HepG2 (cell line): ENCODE measurements around the gene OR10H1. TPM values are rescaled to one million over a fixed set of nuclear protein-coding genes. Genes with fewer than 3 reads are reported as not detected.
"Not testable (repeated sequence)": the region's sequence is repeated elsewhere in the genome, so short reads cannot be mapped to it uniquely, and the experiment has no call there.

Experiments
- ATAC-seq: fragments of 200-7000 bp; cut with Tn5 transposase; 3 replicates; pipeline ENCODE4 v1.9.1; 2020; ENCODE audit warnings: mild to moderate bottlenecking, moderate library complexity
- BruUV-seq: library from RNA; stranded (reverse); fragments of 400-500 nt; replicated peaks from 2 replicates; lab custom pipeline; 2021; lab: Mats Ljungman, UMichigan
- CTCF ChIA-PET: fragments of 300-600 bp; formaldehyde crosslinking; extraction: SDS; loops from one replicate; lab custom pipeline; 2021; ENCODE audit warnings: low total read pairs, inconsistent platforms, low intra/inter-chr PET ratio; lab: Yijun Ruan, JAX
- POLR2A ChIA-PET: fragments of 350-600 bp; sonication (Branson Sonifier 250); formaldehyde crosslinking; loops from one replicate; lab custom pipeline; 2020; ENCODE audit warnings: antibody characterized with exemption, inconsistent platforms; lab: Yijun Ruan, JAX
- DNase-seq: peaks from one replicate; pipeline ENCODE4 v3.0.0-alpha.2; 2015; ENCODE audit warnings: low spot score
- FAIRE-seq: peaks from 3 replicates; lab custom pipeline; 2011; peaks lifted over from hg19 to GRCh38; lab: Jason Lieb, UNC
- H2AFZ ChIP-seq: one replicate; pipeline ENCODE4 v1.6.1; 2011; ENCODE audit warnings: low read length, inconsistent platforms
- H3K27ac ChIP-seq: fragments of 300-600 bp; 3 replicates; pipeline ENCODE4 v1.8.0; 2011; ENCODE audit warnings: mixed run types, mild to moderate bottlenecking, mixed read lengths, low read length, inconsistent platforms; ENCODE audit not compliant: insufficient read depth; ENCODE audit errors: extremely low read length
- H3K27me3 ChIP-seq, 2 experiments: fragments of 200-600 bp in 1 of 2; 2 replicates in 1 of 2; 3 replicates in 1 of 2; pipeline versions ENCODE4 v1.6.0 to v1.8.0; 2011; ENCODE audit warnings: low read length in 2 of 2, mild to moderate bottlenecking in 2 of 2, moderate library complexity in 2 of 2, inconsistent platforms in 1 of 2; ENCODE audit not compliant: insufficient read depth in 2 of 2, control insufficient read depth in 1 of 2
- H3K36me3 ChIP-seq, 2 experiments: fragments of 200-600 bp in 1 of 2; replicated peaks in 1 of 2; 2 replicates in 1 of 2; 3 replicates in 1 of 2; pipeline versions ENCODE4 v1.5.1 to v1.8.0; 2011; ENCODE audit warnings: low read length in 2 of 2, inconsistent platforms in 1 of 2; ENCODE audit not compliant: insufficient read depth in 2 of 2, control insufficient read depth in 1 of 2
- H3K4me1 ChIP-seq: 2 replicates; pipeline ENCODE4 v1.5.1; 2012; ENCODE audit warnings: low read length, inconsistent platforms; ENCODE audit not compliant: insufficient read depth
- H3K4me2 ChIP-seq: 2 replicates; pipeline ENCODE4 v1.6.0; 2011; ENCODE audit warnings: low read depth, low read length, inconsistent platforms
- H3K4me3 ChIP-seq, 3 experiments: fragments of 200-600 bp in 1 of 3; sonication (generic), shearing (Covaris generic) in 1 of 3; replicated peaks in 1 of 3; 2 replicates each; pipeline ENCODE4 v1.5.1; 2011 to 2016; ENCODE audit warnings: low read length in 3 of 3, inconsistent platforms in 2 of 3, low read depth in 2 of 3, mild to moderate bottlenecking in 2 of 3, control low read depth in 1 of 3, mixed read lengths in 1 of 3; ENCODE audit not compliant: insufficient read depth in 1 of 3
- H3K79me2 ChIP-seq: one replicate; pipeline ENCODE4 v1.6.1; 2011; ENCODE audit warnings: low read length, inconsistent platforms; ENCODE audit not compliant: insufficient read depth
- H3K9ac ChIP-seq: 2 replicates; pipeline ENCODE4 v1.6.0; 2011; ENCODE audit warnings: mild to moderate bottlenecking, low read depth, low read length, inconsistent platforms; ENCODE audit not compliant: insufficient read depth
- H3K9me3 ChIP-seq: 2 replicates; pipeline ENCODE4 v1.5.1; 2012; ENCODE audit warnings: mild to moderate bottlenecking, low read length
- H4K20me1 ChIP-seq: 2 replicates; pipeline ENCODE4 v1.6.0; 2011; ENCODE audit warnings: inconsistent platforms, mild to moderate bottlenecking, low read length, moderate library complexity; ENCODE audit not compliant: insufficient read depth
- MTF2 ChIP-seq: sonication (generic); formaldehyde crosslinking; IDR thresholded peaks from 2 replicates; pipeline ENCODE4 v1.5.0; 2020; ENCODE audit warnings: missing genetic modification reagents, borderline replicate concordance
- SIN3B ChIP-seq: fragments of 150-350 bp; IDR thresholded peaks from 2 replicates; pipeline ENCODE4 v1.6.1; 2014; ENCODE audit warnings: low read length
- ZFP91 ChIP-seq: sonication (generic); formaldehyde crosslinking; IDR thresholded peaks from 2 replicates; pipeline ENCODE4 v1.9.0; 2022; ENCODE audit warnings: missing genetic modification reagents, mild to moderate bottlenecking, borderline replicate concordance
- ZNF276 ChIP-seq: sonication (generic); formaldehyde crosslinking; IDR thresholded peaks from 2 replicates; pipeline ENCODE4 v1.4.0; 2020; ENCODE audit warnings: mild to moderate bottlenecking, low read depth, missing genetic modification reagents
- WGBS: methylation state at CpG from one replicate; pipeline ENCODE4 v1.1.6; 2017; ENCODE audit warnings: low lambda C conversion rate; 5-methylcytosine and 5-hydroxymethylcytosine counted together
- in situ Hi-C: cut with HindIII; loops from 2 replicates; pipeline ENCODE4 v1.10.0; 2017; ENCODE audit warnings: low pct_unique_long_range_greater_than_20kb; ENCODE audit not compliant: extremely low pct_ligation_motif_present
- intact Hi-C: fragments of 100-400 bp; cut with micrococcal nuclease; formaldehyde crosslinking; loops from one replicate; pipeline ENCODE4 v1.10.0; 2022; ENCODE audit not compliant: unreplicated experiment
- polyA plus RNA-seq, 8 experiments: library from polyadenylated mRNA; depleted of rRNA in 3 of 8; stranded (reverse) in 7 of 8; unstranded in 1 of 8; fragments of >200 nt; fragmentation: Illumina TruSeq in 4 of 8; extraction: Trizol in 4 of 8; gene quantifications; 2 replicates each; pipeline versions ENCODE4 v1.2.1 to v1.2.3, GENCODE V29; 2011 to 2016; ENCODE audit warnings: low read depth in 4 of 8, missing spikeins in 1 of 8, mixed read lengths in 1 of 8; ENCODE audit not compliant: insufficient read depth in 1 of 8
- total RNA-seq, 5 experiments: library from RNA; depleted of rRNA; stranded (reverse); fragments of >200 nt; fragmentation: Illumina TruSeq; extraction: Trizol; gene quantifications; 2 replicates each; pipeline ENCODE4 v1.2.3, GENCODE V29; 2016; ENCODE audit warnings: low read depth in 1 of 5

The OR10H1 gene
- total and polyA plus RNA-seq, 2 of the 13 experiments (the other 11 are each of a cell fraction or from before 2014, with no cell fraction given) = not detected

GRCh38 chr19:15840833-15841232 is 25.4 kb upstream of the OR10H1 start (continued):
- TF ChIP-seq ZNF276 (CRISPR knock-in tag) = no peak

GRCh38 chr19:15839888-15840287 is 24.4 kb upstream of the OR10H1 start:
- POLR2A ChIA-PET, ATAC-seq, CTCF ChIA-PET, intact Hi-C loops, H3K4me2 ChIP-seq, DNase-seq, H3K27me3 ChIP-seq, H3K36me3 ChIP-seq, BruUV-seq, H3K9ac ChIP-seq, H3K9me3 ChIP-seq, H2AFZ ChIP-seq, H3K4me3 ChIP-seq, in situ Hi-C loops, H3K79me2 ChIP-seq, FAIRE-seq, H3K4me1 ChIP-seq, H4K20me1 ChIP-seq, H3K27ac ChIP-seq: not testable (repeated sequence)
- WGBS = 39% methylated on average over 4 of the region's 4 CpGs

GRCh38 chr19:15838351-15838750 is 22.9 kb upstream of the OR10H1 start:
- WGBS = 100% methylated on average over 3 of the region's 3 CpGs
- Histone ChIP-seq H3K4me3 (no peak overlapping the region), H3K9ac (no peak overlapping the region), H3K27me3 (no peaks in the 10 kb centered on the region; a peak in 1 of 5 replicates), H2AFZ (no peak overlapping the region), H4K20me1 (no peaks in the 10 kb centered on the region), H3K9me3 (no peaks in the 10 kb centered on the region), H3K4me2 (no peak overlapping the region), H3K36me3 (no peaks in the 10 kb centered on the region), H3K27ac (no peak overlapping the region), H3K79me2 (no peaks in the 10 kb centered on the region), H3K4me1 (peaks cover 8% of the 10 kb centered on the region)
- intact Hi-C loops = no loop called here
- in situ Hi-C loops = no loop called here
- ChIA-PET POLR2A (no interaction called here), CTCF (no interaction called here)
- ATAC-seq (no peak), FAIRE-seq (no peak), DNase-seq (no peak)
- no TSS peak for BruUV-seq
- TF ChIP-seq ZFP91 (CRISPR knock-in tag) = no peak
- TF ChIP-seq SIN3B = no peak
- TF ChIP-seq MTF2 (CRISPR knock-in tag) = no peak
